Measurements from ENCODE around the gene WDR77. TPM values are rescaled to one million over a fixed set of nuclear protein-coding genes. Genes with fewer than 3 reads are reported as not detected.

The WDR77 gene
- total and polyA plus RNA-seq, 4 donors, result 21.3 to 37.1 (median 29.1) TPM

- TF ChIP-seq CTCF (IDR thresholded peaks at IDR 0.05; ENCODE audit: control extremely low read depth, extremely low read depth), result no peak
- no peak for DNase-seq
- peak overlapping the region in 1 of 2 donors; percentile 94 for H3K27ac ChIP-seq (ENCODE audit: low read depth in 1 of 2, low read length in 1 of 2)
- H3K4me1 ChIP-seq (ENCODE audit: control insufficient read depth in 5 of 5, insufficient read depth in 5 of 5, low read length in 5 of 5), result peaks cover 2 to 37% (median 14%) of the 10 kb centered on the region in 5 donors
- peak overlapping the region; percentile 66 for H3K4me3 ChIP-seq
- 52 to 59% methylated on average over 3 of the region's 3 CpGs for WGBS, 2 donors
- H3K9me3 ChIP-seq (ENCODE audit: control insufficient read depth in 4 of 4, insufficient read depth in 3 of 4, low read length in 3 of 4), result no peaks in the 10 kb centered on the region
- no peaks in the 10 kb centered on the region for H3K27me3 ChIP-seq (ENCODE audit: control insufficient read depth in 3 of 3, insufficient read depth in 3 of 3, low read length in 2 of 3)
- H3K9ac ChIP-seq (ENCODE audit: insufficient read depth in 1 of 2, low read length in 2 of 2), result peak overlapping the region; percentile 94 to 95
- H3K36me3 ChIP-seq (ENCODE audit: control insufficient read depth in 4 of 4, insufficient read depth in 4 of 4, low read length in 4 of 4), result peaks cover 12 to 18% (median 14%) of the 10 kb centered on the region in 4 donors
- no peak for ATAC-seq (ENCODE audit: insufficient read depth, low FRiP score)
These were observed 1.1 kb upstream of the WDR77 start for GRCh38 chr1:111450185-111450584.

- ATAC-seq (ENCODE audit: insufficient read depth, low FRiP score), result no peak
- peaks cover 12 to 15% (median 14%) of the 10 kb centered on the region in 4 donors for H3K36me3 ChIP-seq (ENCODE audit: control insufficient read depth in 4 of 4, insufficient read depth in 4 of 4, low read length in 4 of 4)
- no peaks in the 10 kb centered on the region for H3K9me3 ChIP-seq (ENCODE audit: control insufficient read depth in 4 of 4, insufficient read depth in 3 of 4, low read length in 3 of 4)
- 1% methylated on average over 8 of the region's 8 CpGs for WGBS, 2 donors
- H3K4me3 ChIP-seq, result peak overlapping the region; percentile 66
- no peak for DNase-seq
- H3K27ac ChIP-seq (ENCODE audit: low read depth in 1 of 2, low read length in 1 of 2), result peak overlapping the region; percentile 77 to 94
- H3K27me3 ChIP-seq (ENCODE audit: control insufficient read depth in 3 of 3, insufficient read depth in 3 of 3, low read length in 2 of 3), result no peaks in the 10 kb centered on the region
- peak overlapping the region; percentile 94 to 95 for H3K9ac ChIP-seq (ENCODE audit: insufficient read depth in 1 of 2, low read length in 2 of 2)
- no peak for TF ChIP-seq CTCF (IDR thresholded peaks at IDR 0.05; ENCODE audit: control extremely low read depth, extremely low read depth)
- peaks cover 2 to 36% (median 14%) of the 10 kb centered on the region in 5 donors for H3K4me1 ChIP-seq (ENCODE audit: control insufficient read depth in 5 of 5, insufficient read depth in 5 of 5, low read length in 5 of 5)
These were observed 604 bp upstream of the WDR77 start for GRCh38 chr1:111449703-111450017.

- peak in 1 of 3 donors; percentile 6 for DNase-seq
- Histone ChIP-seq H3K9me3 (ENCODE audit: control insufficient read depth in 4 of 4, insufficient read depth in 3 of 4, low read length in 3 of 4) (no peaks in the 10 kb centered on the region), H3K4me3 (peak overlapping the region; percentile 86), H3K27ac (ENCODE audit: low read depth in 1 of 2, low read length in 1 of 2) (peak overlapping the region; percentile 81 to 84), H3K36me3 (ENCODE audit: control insufficient read depth in 4 of 4, insufficient read depth in 4 of 4, low read length in 4 of 4) (peaks cover 10 to 19% (median 15%) of the 10 kb centered on the region in 4 donors), H3K9ac (ENCODE audit: insufficient read depth in 1 of 2, low read length in 2 of 2) (no peak overlapping the region), H3K27me3 (ENCODE audit: control insufficient read depth in 3 of 3, insufficient read depth in 3 of 3, low read length in 2 of 3) (no peaks in the 10 kb centered on the region), H3K4me1 (ENCODE audit: control insufficient read depth in 5 of 5, insufficient read depth in 5 of 5, low read length in 5 of 5) (peaks cover 2 to 31% (median 14%) of the 10 kb centered on the region in 5 donors)
- no peak for TF ChIP-seq CTCF (IDR thresholded peaks at IDR 0.05; ENCODE audit: control extremely low read depth, extremely low read depth)
- peak; percentile 9 for ATAC-seq (ENCODE audit: insufficient read depth, low FRiP score)
- WGBS, 2 donors, result 1 to 2% methylated on average over 21 to 25 of the region's 25 CpGs
These were observed 556 bp downstream of the WDR77 start for GRCh38 chr1:111448482-111448917.
